SK-N-SH treated with all-trans-retinoic acid at 6 μM for 48 hours (cell line): ENCODE results near the gene DRD2.

Experiments
- ATAC-seq: fragments of 200-7000 bp; cut with Tn5 transposase; 3 replicates; pipeline ENCODE4 v1.9.1; 2020; ENCODE audit warnings: mild to moderate bottlenecking, moderate library complexity
- CREB5 ChIP-seq: fragments of 250-450 bp; sonication (Bioruptor Pico); IDR thresholded peaks from 2 replicates; pipeline ENCODE4 v1.5.1; 2020; ENCODE audit warnings: low read depth, mild to moderate bottlenecking, moderate library complexity
- CSDC2 ChIP-seq: fragments of 250-450 bp; sonication (Bioruptor Pico); IDR thresholded peaks from 2 replicates; pipeline ENCODE4 v1.5.0; 2020; ENCODE audit warnings: mild to moderate bottlenecking, moderate library complexity
- CSRNP3 ChIP-seq: fragments of 250-450 bp; sonication (Bioruptor Pico); IDR thresholded peaks from 2 replicates; pipeline ENCODE4 v1.5.1; 2021; ENCODE audit warnings: mild to moderate bottlenecking, moderate library complexity
- ESRRG ChIP-seq: fragments of 250-450 bp; sonication (Bioruptor Pico); IDR thresholded peaks from 2 replicates; pipeline ENCODE4 v1.6.1; 2021; ENCODE audit warnings: mild to moderate bottlenecking
- GLIS3 ChIP-seq: fragments of 250-450 bp; sonication (Bioruptor Pico); IDR thresholded peaks from 2 replicates; pipeline ENCODE4 v1.5.0; 2020; ENCODE audit warnings: mild to moderate bottlenecking, moderate library complexity
- ISL1 ChIP-seq: fragments of 250-450 bp; sonication (Bioruptor Pico); IDR thresholded peaks from 2 replicates; pipeline ENCODE4 v2.1.2; 2022; ENCODE audit warnings: mild to moderate bottlenecking, moderate library complexity
- OSR1 ChIP-seq: fragments of 250-450 bp; sonication (Bioruptor Pico); IDR thresholded peaks from 2 replicates; pipeline ENCODE4 v1.8.0; 2022; ENCODE audit warnings: moderate library complexity, mild to moderate bottlenecking, inconsistent platforms
- POU6F1 ChIP-seq: fragments of 250-450 bp; sonication (Bioruptor Pico); IDR thresholded peaks from 2 replicates; pipeline ENCODE4 v1.8.0; 2021; ENCODE audit warnings: low read depth, mild to moderate bottlenecking, moderate library complexity, borderline replicate concordance
- RARB ChIP-seq: fragments of 250-450 bp; sonication (Bioruptor Pico); IDR thresholded peaks from 2 replicates; pipeline ENCODE4 v1.8.0; 2021; ENCODE audit warnings: mild to moderate bottlenecking, moderate library complexity
- SNAI2 ChIP-seq: fragments of 250-450 bp; sonication (Bioruptor Pico); IDR thresholded peaks from 2 replicates; pipeline ENCODE4 v1.5.0; 2020; ENCODE audit warnings: mild to moderate bottlenecking, moderate library complexity
- TCF4 ChIP-seq: fragments of 250-450 bp; sonication (Bioruptor Pico); IDR thresholded peaks from 2 replicates; pipeline ENCODE4 v1.8.0; 2021; ENCODE audit warnings: mild to moderate bottlenecking, moderate library complexity, borderline replicate concordance
- TSHZ2 ChIP-seq: fragments of 250-450 bp; sonication (Bioruptor Pico); IDR thresholded peaks from 2 replicates; pipeline ENCODE4 v1.5.0; 2020; ENCODE audit warnings: mild to moderate bottlenecking, moderate library complexity
- ZC3H10 ChIP-seq: fragments of 250-450 bp; sonication (Bioruptor Pico); IDR thresholded peaks from 2 replicates; pipeline ENCODE4 v1.5.1; 2021; ENCODE audit warnings: mild to moderate bottlenecking, moderate library complexity
- ZFP30 ChIP-seq: fragments of 450-650 bp; formaldehyde crosslinking; IDR thresholded peaks from 2 replicates; pipeline ENCODE4 v1.5.0; 2022; ENCODE audit warnings: mild to moderate bottlenecking, moderate library complexity
- ZNF565 ChIP-seq: fragments of 450-650 bp; formaldehyde crosslinking; conservative IDR thresholded peaks from 2 replicates; pipeline ENCODE4 v1.5.0; 2020; ENCODE audit warnings: low read depth, mild to moderate bottlenecking, moderate library complexity
- ZNF70 ChIP-seq: fragments of 450-650 bp; formaldehyde crosslinking; IDR thresholded peaks from 2 replicates; pipeline ENCODE4 v1.5.0; 2020; ENCODE audit warnings: mild to moderate bottlenecking, moderate library complexity

Gene DRD2

GRCh38 chr11:113363406-113363805 lies 111.8 kb downstream of the DRD2 start:
- no peak for TF ChIP-seq TCF4
- no peak for TF ChIP-seq SNAI2
- no peak for TF ChIP-seq ESRRG
- TF ChIP-seq TSHZ2 (CRISPR knock-in tag) = no peak
- TF ChIP-seq ZFP30 = no peak
- no peak for TF ChIP-seq CREB5
- TF ChIP-seq OSR1 (CRISPR knock-in tag) = no peak
- no peak for TF ChIP-seq ZC3H10 (CRISPR knock-in tag)
- no peak for TF ChIP-seq GLIS3 (CRISPR knock-in tag)
- no peak for TF ChIP-seq RARB (CRISPR knock-in tag)
- no peak for TF ChIP-seq ZNF70 (CRISPR knock-in tag)
- TF ChIP-seq CSRNP3 (CRISPR knock-in tag) = no peak
- no peak for TF ChIP-seq CSDC2
- no peak for TF ChIP-seq POU6F1 (CRISPR knock-in tag)
- TF ChIP-seq ZNF565 (CRISPR knock-in tag) = no peak
- TF ChIP-seq ISL1 (CRISPR knock-in tag) = no peak
- ATAC-seq = no peak
